Lung (tissue), 12 donors: Measurements from ENCODE around the gene KLK11. TPM values are rescaled to one million over a fixed set of nuclear protein-coding genes. Genes with fewer than 3 reads are reported as not detected.
"Not testable (repeated sequence)": the region's sequence is repeated elsewhere in the genome, so short reads cannot be mapped to it uniquely, and the experiment has no call there.

Experiments used
- ATAC-seq: fragments of 200-7000 bp; cut with Tn5 transposase; one replicate; pipeline ENCODE4 v1.9.1; 2020; ENCODE audit warnings: moderate number of reproducible peaks; ENCODE audit not compliant: insufficient read depth, low FRiP score
- DNase-seq, 3 donors: peaks; one replicate each; pipeline ENCODE4 v3.0.0-alpha.2; 2013 to 2017
- H3K27ac ChIP-seq, 2 donors: one replicate each; pipeline ENCODE4 v1.5.1; 2013; ENCODE audit warnings: mild to moderate bottlenecking in 2 of 2, moderate library complexity in 2 of 2, control low read depth in 1 of 2, inconsistent platforms in 1 of 2, low read depth in 1 of 2, low read length in 1 of 2
- H3K27me3 ChIP-seq, 3 donors: one replicate each; pipeline ENCODE4 v1.5.1; 2013; ENCODE audit warnings: low read length in 2 of 3; ENCODE audit not compliant: control insufficient read depth in 3 of 3, insufficient read depth in 3 of 3
- H3K36me3 ChIP-seq, 4 donors: one replicate each; pipeline ENCODE4 v1.5.1; 2013; ENCODE audit warnings: low read length in 4 of 4, mild to moderate bottlenecking in 1 of 4, moderate library complexity in 1 of 4; ENCODE audit not compliant: control insufficient read depth in 4 of 4, insufficient read depth in 4 of 4
- H3K4me1 ChIP-seq, 5 donors: one replicate each; pipeline ENCODE4 v1.5.1; 2013; ENCODE audit warnings: low read length in 5 of 5, mild to moderate bottlenecking in 2 of 5, moderate library complexity in 1 of 5; ENCODE audit not compliant: control insufficient read depth in 5 of 5, insufficient read depth in 5 of 5
- H3K4me3 ChIP-seq: one replicate; pipeline ENCODE4 v1.5.1; 2013; ENCODE audit warnings: mild to moderate bottlenecking, control low read depth, moderate library complexity
- H3K9ac ChIP-seq, 2 donors: one replicate each; pipeline ENCODE4 v1.5.1; 2013; ENCODE audit warnings: low read length in 2 of 2, control low read depth in 1 of 2; ENCODE audit not compliant: insufficient read depth in 1 of 2
- H3K9me3 ChIP-seq, 4 donors: one replicate each; pipeline ENCODE4 v1.5.1; 2013; ENCODE audit warnings: low read length in 3 of 4, mild to moderate bottlenecking in 1 of 4, moderate library complexity in 1 of 4; ENCODE audit not compliant: control insufficient read depth in 4 of 4, insufficient read depth in 3 of 4
- WGBS, 2 donors: extraction: QIAGEN DNeasy Blood & Tissue Kit; methylation state at CpG; one replicate each; pipeline ENCODE4 v1.1.7; 2013; 5-methylcytosine and 5-hydroxymethylcytosine counted together
- polyA plus RNA-seq, 2 donors: library from polyadenylated mRNA; stranded (reverse); fragments of 200-250 nt; gene quantifications; one replicate each; pipeline ENCODE4 v1.2.1, GENCODE V29; 2013
- total RNA-seq, 2 donors: library from RNA; depleted of rRNA in 1 of 2; stranded (reverse); fragments of >200 nt in 1 of 2; gene quantifications; one replicate each; pipeline ENCODE4 v1.2.1, GENCODE V29; 2014 to 2021
- TF ChIP-seq, protein P1 (sequence below): IDR thresholded peaks from 2 replicates; pipeline ENCODE4 v1.5.1; 2012; ENCODE audit warnings: mild to moderate bottlenecking; ENCODE audit errors: control extremely low read depth, extremely low read depth
- donor health status: control.
- donor health status: control.
- donor health status: Bipolar disorder and iron deficiency.
- donor health status: healthy.
- donor health status: DM: yes; HTN: yes; CAD: no.

Gene KLK11
- total and polyA plus RNA-seq, 4 donors = 14.1 to 38.6 (median 19.5) TPM

DNA sequence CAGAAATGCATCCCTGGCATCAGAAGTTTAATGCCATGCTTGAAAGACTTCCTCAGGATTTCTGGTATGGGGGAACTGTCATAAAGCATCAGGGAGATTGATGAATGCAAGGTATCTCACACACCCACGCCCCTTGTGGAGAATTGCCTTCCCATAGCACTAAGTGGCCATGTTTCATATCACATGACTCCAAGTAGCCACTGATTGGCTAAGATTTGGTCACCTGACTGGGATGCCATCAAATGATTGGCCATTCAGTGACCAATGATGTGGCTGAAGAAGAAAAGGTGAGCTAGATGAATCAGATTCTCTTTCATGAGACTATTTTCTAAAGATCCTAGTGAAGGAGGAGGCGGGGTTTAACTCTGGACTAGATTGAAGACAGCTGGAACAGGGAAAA lies 32.3 kb downstream of the KLK11 start:
- Histone ChIP-seq H3K4me1 (no peaks in the 10 kb centered on the region), H3K4me3 (no peak overlapping the region), H3K27ac (no peak overlapping the region), H3K27me3 (peaks cover 0 to 5% (median 4%) of the 10 kb centered on the region in 3 donors), H3K9ac (no peak overlapping the region), H3K36me3 (no peaks in the 10 kb centered on the region), H3K9me3 (peaks cover 0 to 4% (median 0%) of the 10 kb centered on the region in 4 donors)
- WGBS, 2 donors = 76% methylated on average over 2 of the region's 2 CpGs
- TF ChIP-seq, protein P1, sequence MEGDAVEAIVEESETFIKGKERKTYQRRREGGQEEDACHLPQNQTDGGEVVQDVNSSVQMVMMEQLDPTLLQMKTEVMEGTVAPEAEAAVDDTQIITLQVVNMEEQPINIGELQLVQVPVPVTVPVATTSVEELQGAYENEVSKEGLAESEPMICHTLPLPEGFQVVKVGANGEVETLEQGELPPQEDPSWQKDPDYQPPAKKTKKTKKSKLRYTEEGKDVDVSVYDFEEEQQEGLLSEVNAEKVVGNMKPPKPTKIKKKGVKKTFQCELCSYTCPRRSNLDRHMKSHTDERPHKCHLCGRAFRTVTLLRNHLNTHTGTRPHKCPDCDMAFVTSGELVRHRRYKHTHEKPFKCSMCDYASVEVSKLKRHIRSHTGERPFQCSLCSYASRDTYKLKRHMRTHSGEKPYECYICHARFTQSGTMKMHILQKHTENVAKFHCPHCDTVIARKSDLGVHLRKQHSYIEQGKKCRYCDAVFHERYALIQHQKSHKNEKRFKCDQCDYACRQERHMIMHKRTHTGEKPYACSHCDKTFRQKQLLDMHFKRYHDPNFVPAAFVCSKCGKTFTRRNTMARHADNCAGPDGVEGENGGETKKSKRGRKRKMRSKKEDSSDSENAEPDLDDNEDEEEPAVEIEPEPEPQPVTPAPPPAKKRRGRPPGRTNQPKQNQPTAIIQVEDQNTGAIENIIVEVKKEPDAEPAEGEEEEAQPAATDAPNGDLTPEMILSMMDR = no peak
- DNase-seq = no peak
- no peak for ATAC-seq

DNA sequence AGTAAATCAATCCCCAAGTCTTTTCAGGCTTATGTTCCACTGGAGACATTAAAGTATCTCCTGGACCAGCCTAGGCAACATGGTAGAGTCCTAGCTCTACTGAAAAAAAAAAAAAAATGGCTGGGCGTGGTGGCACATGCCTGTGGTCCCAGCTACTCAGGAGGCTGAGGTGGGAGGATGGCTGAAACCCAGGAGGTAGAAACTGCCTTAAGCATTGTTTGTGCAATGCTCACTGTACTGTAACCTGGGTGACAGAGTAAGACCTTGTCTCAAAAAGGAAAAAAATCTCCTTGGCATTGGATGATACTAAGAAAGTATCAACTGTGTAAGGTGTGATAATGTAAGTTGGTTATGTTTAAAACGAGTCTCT lies 33.8 kb downstream of the KLK11 start:
- H3K27me3 ChIP-seq = peaks cover 0 to 9% (median 4%) of the 10 kb centered on the region in 3 donors
- no peaks in the 10 kb centered on the region for H3K36me3 ChIP-seq
- no peak for ATAC-seq
- TF ChIP-seq, protein P1 = no peak
- H3K9ac ChIP-seq = no peak overlapping the region
- no peak for DNase-seq
- no peak overlapping the region for H3K27ac ChIP-seq
- H3K4me1 ChIP-seq = no peaks in the 10 kb centered on the region
- H3K4me3 ChIP-seq = no peak overlapping the region
- WGBS, 2 donors = 69 to 80% methylated on average over 2 of the region's 2 CpGs
- peaks cover 0 to 4% (median 0%) of the 10 kb centered on the region in 4 donors for H3K9me3 ChIP-seq

DNA sequence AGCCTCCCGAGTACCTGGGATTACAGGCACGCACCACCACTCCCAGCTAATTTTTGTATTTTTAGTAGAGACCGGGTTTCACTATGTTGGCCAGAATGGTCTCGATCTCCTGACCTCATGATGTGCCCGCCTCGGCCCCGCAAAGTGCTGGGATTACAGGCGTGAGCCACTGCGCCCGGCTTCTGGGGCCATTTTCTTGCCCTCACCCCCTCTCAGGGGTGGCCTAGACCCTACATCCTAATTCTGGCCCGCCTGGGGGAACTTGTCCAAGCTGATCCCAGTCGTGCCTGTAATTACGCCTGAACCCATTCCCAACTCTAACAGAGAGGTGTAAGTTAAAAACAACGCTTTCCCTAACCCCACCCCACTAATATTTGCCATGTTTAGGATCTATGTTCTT lies 42.0 kb downstream of the KLK11 start:
- ATAC-seq, H3K4me1 ChIP-seq, H3K27ac ChIP-seq, H3K9me3 ChIP-seq, DNase-seq, H3K9ac ChIP-seq, H3K4me3 ChIP-seq, H3K36me3 ChIP-seq: not testable (repeated sequence)
- WGBS, 2 donors = 79 to 82% methylated on average over 14 of the region's 14 CpGs
- peaks cover 0 to 12% (median 0%) of the 10 kb centered on the region in 3 donors for H3K27me3 ChIP-seq

DNA sequence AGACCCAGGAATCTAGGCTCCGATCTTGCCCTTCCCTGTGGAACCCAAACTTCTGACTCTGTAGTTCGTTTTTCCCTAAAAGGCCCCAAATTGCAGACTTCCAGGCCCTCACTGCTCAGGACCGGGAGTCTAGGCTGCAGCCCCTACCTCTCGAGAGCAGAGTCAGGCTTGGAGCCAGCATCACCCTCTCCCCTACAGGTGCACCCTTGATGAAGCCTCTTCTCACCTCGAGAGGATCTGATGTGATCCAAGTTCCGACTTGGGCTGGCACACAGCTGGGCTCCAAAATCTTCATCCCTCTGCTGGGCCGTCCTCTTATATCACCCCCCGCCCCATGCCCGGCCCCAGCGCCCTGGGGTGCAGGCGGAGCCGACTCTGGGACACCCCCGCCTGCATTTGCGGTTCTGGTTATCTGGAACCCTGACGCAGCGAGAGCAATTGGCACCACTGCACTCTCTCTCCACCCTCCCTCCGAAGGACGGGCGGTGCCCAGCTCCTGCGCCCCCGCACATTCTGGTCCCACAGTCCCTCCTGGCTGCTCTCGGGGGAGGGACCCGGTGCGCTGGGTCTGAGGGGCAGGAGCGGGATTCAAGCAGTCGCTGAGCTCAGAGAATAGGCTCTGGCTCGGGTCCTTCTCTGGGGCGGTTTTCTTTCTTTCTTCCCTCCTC lies 42.7 kb downstream of the KLK11 start, which contains the start of gene KLK7:
KLK7 (minus strand) TSS at position 293 of the 668 bp plus-strand sequence. CDS start 1,518 bp downstream, outside the sequence.
- TF ChIP-seq, protein P1 = no peak
- Histone ChIP-seq H3K4me1 (no peaks in the 10 kb centered on the region), H3K27ac (no peak within 1 kb of the TSS), H3K9me3 (peaks cover 0 to 4% (median 0%) of the 10 kb centered on the region in 4 donors), H3K9ac (no peak within 1 kb of the TSS), H3K4me3 (no peak within 1 kb of the TSS), H3K27me3 (peaks cover 0 to 12% (median 0%) of the 10 kb centered on the region in 3 donors), H3K36me3 (no peaks in the 10 kb centered on the region)
- DNase-seq = no peak
- ATAC-seq = no peak
- WGBS, 2 donors = 17 to 21% methylated on average over 28 of the region's 28 CpGs
